B cell (primary cell): ENCODE results near the gene LSP1. TPM values are rescaled to one million over a fixed set of nuclear protein-coding genes. Genes with fewer than 3 reads are reported as not detected.

ENCODE experiments used
- ATAC-seq: fragments of 200-7000 bp; cut with Tn5 transposase; one replicate; pipeline ENCODE4 v1.10.0; 2021; ENCODE audit warnings: low read depth, mild to moderate bottlenecking, moderate number of reproducible peaks, moderate library complexity
- CTCF ChIA-PET: fragments of 350-600 bp; sonication (Branson Sonifier 250); formaldehyde crosslinking; loops from one replicate; lab custom pipeline; 2021; ENCODE audit warnings: antibody characterized with exemption, inconsistent platforms; lab: Charles Lee
- POLR2A ChIA-PET: fragments of 350-600 bp; sonication (Branson Sonifier 250); formaldehyde crosslinking; loops from one replicate; lab custom pipeline; 2021; ENCODE audit warnings: antibody characterized with exemption; lab: Charles Lee
- DNase-seq: peaks from one replicate; pipeline ENCODE4 v3.0.0; 2013
- H2AFZ ChIP-seq: 2 replicates; pipeline ENCODE4 v1.6.1; 2012; ENCODE audit warnings: mild to moderate bottlenecking, low read depth, low read length; ENCODE audit not compliant: insufficient read depth, poor library complexity, severe bottlenecking
- H3K27ac ChIP-seq, 2 donors: 1 replicate in 1 of 2; 2 replicates in 1 of 2; pipeline ENCODE4 v1.5.1; 2012 to 2013; ENCODE audit warnings: low read length in 2 of 2, mild to moderate bottlenecking in 2 of 2, moderate library complexity in 1 of 2
- H3K27me3 ChIP-seq, 4 experiments: fragments of 200-600 bp in 1 of 4; sonication (generic) in 1 of 4; replicated peaks in 1 of 4; 1 replicate in 2 of 4; 2 replicates in 2 of 4; pipeline versions ENCODE4 v1.6.1 to v1.7.0; 2013 to 2016; ENCODE audit warnings: low read length in 3 of 4, mild to moderate bottlenecking in 2 of 4, mixed read lengths in 1 of 4, moderate library complexity in 1 of 4; ENCODE audit not compliant: insufficient read depth in 4 of 4, control insufficient read depth in 3 of 4; ENCODE audit errors: control extremely low read depth in 1 of 4
- H3K36me3 ChIP-seq, 2 experiments: replicated peaks in 1 of 2; 1 replicate in 1 of 2; 2 replicates in 1 of 2; pipeline versions ENCODE4 v1.6.1 to v1.7.1; 2013; ENCODE audit warnings: low read length in 1 of 2; ENCODE audit not compliant: insufficient read depth in 2 of 2, control insufficient read depth in 1 of 2; ENCODE audit errors: control extremely low read depth in 1 of 2, extremely low read depth in 1 of 2
- H3K4me1 ChIP-seq, 2 donors: fragments of 200-600 bp in 1 of 2; sonication (generic) in 1 of 2; 1 replicate in 1 of 2; 2 replicates in 1 of 2; pipeline versions ENCODE4 v1.5.1 to v1.6.1; 2013 to 2017; ENCODE audit warnings: low read length in 2 of 2; ENCODE audit not compliant: control insufficient read depth in 2 of 2, insufficient read depth in 2 of 2
- H3K4me2 ChIP-seq: replicated peaks from 2 replicates; pipeline ENCODE3; 2012; ENCODE audit warnings: mild to moderate bottlenecking, low read depth, low read length; ENCODE audit not compliant: poor library complexity, severe bottlenecking
- H3K4me3 ChIP-seq, 5 experiments: fragments of 200-600 bp in 1 of 5; sonication (generic) in 1 of 5; 1 replicate in 3 of 5; 2 replicates in 2 of 5; pipeline versions ENCODE4 v1.5.1 to v1.7.0; 2011 to 2016; ENCODE audit warnings: low read length in 4 of 5, mild to moderate bottlenecking in 4 of 5, low read depth in 2 of 5, control low read depth in 1 of 5, moderate library complexity in 1 of 5; ENCODE audit not compliant: insufficient read depth in 1 of 5; ENCODE audit errors: control extremely low read depth in 1 of 5, extremely low read depth in 1 of 5
- H3K79me2 ChIP-seq: fragments of 200-600 bp; sonication (generic); one replicate; pipeline ENCODE4 v1.6.0; 2016; ENCODE audit warnings: low read length; ENCODE audit not compliant: control insufficient read depth, insufficient read depth
- H3K9ac ChIP-seq: fragments of 200-600 bp; sonication (generic); 2 replicates; pipeline ENCODE4 v1.6.1; 2017; ENCODE audit warnings: mild to moderate bottlenecking, low read length, moderate library complexity
- H3K9me3 ChIP-seq, 3 donors: one replicate each; pipeline versions ENCODE4 v1.6.1 to v1.7.1; 2013; ENCODE audit warnings: low read length in 2 of 3; ENCODE audit not compliant: control insufficient read depth in 2 of 3, insufficient read depth in 1 of 3; ENCODE audit errors: control extremely low read depth in 1 of 3
- H4K20me1 ChIP-seq: 2 replicates; pipeline ENCODE4 v1.6.0; 2012; ENCODE audit warnings: mild to moderate bottlenecking, low read length; ENCODE audit not compliant: insufficient read depth, control insufficient read depth, poor library complexity, severe bottlenecking
- H3K27ac Mint-ChIP-seq: one replicate; pipeline ENCODE4 v1.8.0; 2021; ENCODE audit warnings: mixed read lengths
- H3K27me3 Mint-ChIP-seq: one replicate; pipeline ENCODE4 v1.8.0; 2021; ENCODE audit warnings: mixed read lengths
- H3K4me1 Mint-ChIP-seq: one replicate; pipeline ENCODE4 v1.8.0; 2021; ENCODE audit warnings: mixed read lengths
- H3K4me3 Mint-ChIP-seq: one replicate; pipeline ENCODE4 v1.8.0; 2021; ENCODE audit warnings: mixed read lengths
- H3K9me3 Mint-ChIP-seq: one replicate; pipeline ENCODE4 v1.8.0; 2022; ENCODE audit warnings: mixed read lengths; ENCODE audit not compliant: insufficient read depth
- CTCF ChIP-seq: fragments of 200-600 bp; IDR thresholded peaks from one replicate; pipeline ENCODE4 v1.8.0; 2022; ENCODE audit warnings: antibody characterized with exemption, mild to moderate bottlenecking
- EZH2 ChIP-seq: IDR thresholded peaks from 2 replicates; pipeline ENCODE4 v1.6.1; 2012; ENCODE audit warnings: borderline replicate concordance, low read depth, mild to moderate bottlenecking, moderate library complexity, low read length; ENCODE audit not compliant: insufficient read depth, poor library complexity, severe bottlenecking
- WGBS: methylation state at CpG from one replicate; pipeline ENCODE4 v1.1.5; 2013; ENCODE audit warnings: missing lambda C conversion rate; ENCODE audit not compliant: insufficient coverage; 5-methylcytosine and 5-hydroxymethylcytosine counted together
- intact Hi-C: fragments of 100-400 bp; cut with micrococcal nuclease; formaldehyde crosslinking; loops from one replicate; pipeline ENCODE4 v1.10.0; 2022
- polyA plus RNA-seq: library from polyadenylated mRNA; depleted of rRNA; stranded (reverse); fragments of >200 nt; gene quantifications from 2 replicates; pipeline ENCODE4 v1.2.3, GENCODE V29; 2012
- total RNA-seq, 2 donors: library from RNA; stranded (reverse); fragments of 120-200 nt in 1 of 2; gene quantifications; 1 replicate in 1 of 2; 2 replicates in 1 of 2; pipeline versions ENCODE4 v1.2.3 to v1.2.4, GENCODE V29; 2013 to 2022

The LSP1 gene
- total and polyA plus RNA-seq, 2 donors (not counting 1 experiment from before 2014, with no cell fraction given), result 249 to 446 TPM

- no peak overlapping the region for H3K9ac ChIP-seq
- no peak for TF ChIP-seq CTCF
- no peak for TF ChIP-seq EZH2
- no peak overlapping the region for H2AFZ ChIP-seq
- no peak overlapping the region for H3K27ac Mint-ChIP-seq
- POLR2A ChIA-PET, result no interaction called here
- intact Hi-C loops, result no loop called here
- H3K9me3 ChIP-seq, result no peaks in the 10 kb centered on the region
- no peak overlapping the region for H3K4me3 ChIP-seq
- H3K27me3 ChIP-seq, result peaks cover 0 to 7% (median 1%) of the 10 kb centered on the region in 4 experiments
- WGBS, result 91% methylated on average over 34 of the region's 34 CpGs
- peaks cover 16% of the 10 kb centered on the region for H3K27me3 Mint-ChIP-seq
- H3K36me3 ChIP-seq, result no peaks in the 10 kb centered on the region
- H3K27ac ChIP-seq, result no peak overlapping the region
- no peaks in the 10 kb centered on the region for H3K9me3 Mint-ChIP-seq
- no peak overlapping the region for H3K4me3 Mint-ChIP-seq
- DNase-seq (no peak), ATAC-seq (no peak)
- H3K4me2 ChIP-seq, result no peak overlapping the region
- H3K4me1 Mint-ChIP-seq, result peaks cover 3% of the 10 kb centered on the region
- CTCF ChIA-PET, result no interaction called here
- no peaks in the 10 kb centered on the region for H4K20me1 ChIP-seq
- no peaks in the 10 kb centered on the region for H3K4me1 ChIP-seq
- no peaks in the 10 kb centered on the region for H3K79me2 ChIP-seq
Observed at GRCh38 chr11:1936781-1937615, 84.1 kb downstream of the LSP1 start.

- no peak overlapping the region for H3K4me3 Mint-ChIP-seq
- CTCF ChIA-PET, result no interaction called here
Observed at GRCh38 chr11:1937616-1938342, 84.9 kb downstream of the LSP1 start.

More at GRCh38 chr11:1937616-1938342, 84.9 kb downstream of the LSP1 start:
- Histone ChIP-seq H3K9ac (no peak overlapping the region), H3K9me3 (no peaks in the 10 kb centered on the region), H3K4me1 (no peaks in the 10 kb centered on the region), H2AFZ (no peak overlapping the region), H4K20me1 (no peaks in the 10 kb centered on the region), H3K4me3 (no peak overlapping the region), H3K36me3 (no peaks in the 10 kb centered on the region), H3K27ac (no peak overlapping the region), H3K4me2 (no peak overlapping the region), H3K27me3 (no peaks in the 10 kb centered on the region), H3K79me2 (no peaks in the 10 kb centered on the region)
- Mint-ChIP-seq H3K27me3 (peaks cover 12% of the 10 kb centered on the region), H3K9me3 (no peaks in the 10 kb centered on the region), H3K4me1 (peaks cover 3% of the 10 kb centered on the region), H3K27ac (no peak overlapping the region)
- intact Hi-C loops, result no loop called here
- no peak for ATAC-seq
- WGBS, result 90% methylated on average over 31 of the region's 35 CpGs
- POLR2A ChIA-PET, result no interaction called here
- no peak for DNase-seq
- TF ChIP-seq EZH2 (no peak), CTCF (no peak)
